SK-N-SH (cell line): ENCODE measurements around the gene FMNL2. TPM values are rescaled to one million over a fixed set of nuclear protein-coding genes. Genes with fewer than 3 reads are reported as not detected.

Source experiments
- CTCF ChIA-PET: fragments of 300-600, 350-600 bp; formaldehyde crosslinking; extraction: SDS; loops from one replicate; lab custom pipeline; 2021; lab: Yijun Ruan, JAX
- POLR2A ChIA-PET: fragments of 350-600 bp; sonication (Branson Sonifier 250); formaldehyde crosslinking; extraction: SDS; loops from one replicate; lab custom pipeline; 2020; ENCODE audit warnings: antibody characterized with exemption, inconsistent platforms; lab: Yijun Ruan, JAX
- DNase-seq: peaks from one replicate; pipeline ENCODE4 v3.0.0; 2012
- H2AFZ ChIP-seq: fragments of 200-600 bp; sonication (generic); 2 replicates; pipeline ENCODE4 v1.8.1; 2016; ENCODE audit warnings: antibody characterized with exemption, mild to moderate bottlenecking, low read depth
- H3F3A ChIP-seq: fragments of 200-600 bp; sonication (generic); replicated peaks from 2 replicates; pipeline ENCODE3; 2016; ENCODE audit warnings: antibody characterized with exemption, mild to moderate bottlenecking; ENCODE audit not compliant: insufficient read depth
- H3K27ac ChIP-seq, 2 experiments: fragments of 200-500 bp in 1 of 2; fragments of 200-600 bp in 1 of 2; sonication (Bioruptor generic) in 1 of 2; sonication (generic), shearing (Covaris generic) in 1 of 2; 2 replicates each; pipeline versions ENCODE4 v1.5.1 to v1.6.1; 2014 to 2016; ENCODE audit warnings: low read depth in 2 of 2, inconsistent platforms in 1 of 2, low read length in 1 of 2, mild to moderate bottlenecking in 1 of 2, mixed read lengths in 1 of 2
- H3K27me3 ChIP-seq: fragments of 200-600 bp; sonication (generic), shearing (Covaris generic); 2 replicates; pipeline ENCODE4 v1.6.1; 2016; ENCODE audit warnings: mixed run types; ENCODE audit not compliant: insufficient read depth
- H3K36me3 ChIP-seq, 2 experiments: fragments of 200-500 bp in 1 of 2; fragments of 200-600 bp in 1 of 2; sonication (Bioruptor generic) in 1 of 2; sonication (generic) in 1 of 2; replicated peaks in 1 of 2; 2 replicates each; pipeline versions ENCODE3 to v1.5.1; 2014 to 2016; ENCODE audit warnings: low read length in 1 of 2, mild to moderate bottlenecking in 1 of 2; ENCODE audit not compliant: insufficient read depth in 2 of 2, control insufficient read depth in 1 of 2
- H3K4me1 ChIP-seq, 2 experiments: fragments of 200-500 bp in 1 of 2; fragments of 200-600 bp in 1 of 2; sonication (Bioruptor generic) in 1 of 2; sonication (generic), shearing (Covaris generic) in 1 of 2; 2 replicates each; pipeline versions ENCODE4 v1.5.1 to v1.6.1; 2014 to 2016; ENCODE audit warnings: low read depth in 1 of 2, low read length in 1 of 2, mixed run types in 1 of 2; ENCODE audit not compliant: insufficient read depth in 2 of 2, control insufficient read depth in 1 of 2
- H3K4me2 ChIP-seq: fragments of 200-600 bp; sonication (generic), shearing (Covaris generic); 2 replicates; pipeline ENCODE4 v1.6.1; 2017; ENCODE audit warnings: mixed run types
- H3K4me3 ChIP-seq, 2 experiments: fragments of 200-500 bp in 1 of 2; fragments of 200-600 bp in 1 of 2; sonication (Bioruptor generic) in 1 of 2; sonication (generic), shearing (Covaris generic) in 1 of 2; 2 replicates each; pipeline versions ENCODE4 v1.5.1 to v1.8.1; 2014 to 2016; ENCODE audit warnings: low read depth in 2 of 2, inconsistent platforms in 1 of 2, low read length in 1 of 2, mild to moderate bottlenecking in 1 of 2, mixed read lengths in 1 of 2, moderate library complexity in 1 of 2
- H3K79me2 ChIP-seq: fragments of 200-600 bp; sonication (generic); 2 replicates; pipeline ENCODE4 v1.8.1; 2017; ENCODE audit warnings: mild to moderate bottlenecking; ENCODE audit not compliant: insufficient read depth
- H3K9ac ChIP-seq: fragments of 200-600 bp; sonication (generic); 2 replicates; pipeline ENCODE4 v1.6.1; 2017; ENCODE audit warnings: mixed run types
- H3K9me2 ChIP-seq: fragments of 200-600 bp; sonication (generic); 2 replicates; pipeline ENCODE4 v1.6.1; 2017; ENCODE audit warnings: mixed run types
- H3K9me3 ChIP-seq: fragments of 200-600 bp; sonication (generic); 2 replicates; pipeline ENCODE4 v1.6.1; 2017; ENCODE audit warnings: mixed run types, mild to moderate bottlenecking, moderate library complexity
- H4K20me1 ChIP-seq: fragments of 200-600 bp; sonication (generic); 2 replicates; pipeline ENCODE4 v1.6.1; 2017; ENCODE audit warnings: mild to moderate bottlenecking, mixed run types; ENCODE audit not compliant: insufficient read depth
- EP300 ChIP-seq, 2 experiments: IDR thresholded peaks; 2 replicates each; pipeline versions ENCODE4 v1.4.0 to v1.6.1; 2012; ENCODE audit warnings: borderline replicate concordance in 1 of 2, low read depth in 1 of 2, low read length in 1 of 2
- FOXJ3 ChIP-seq: sonication (generic); formaldehyde crosslinking; IDR thresholded peaks from 2 replicates; pipeline ENCODE4 v1.5.1; 2020; ENCODE audit warnings: mild to moderate bottlenecking, missing genetic modification reagents
- FOXM1 ChIP-seq: IDR thresholded peaks from 2 replicates; pipeline ENCODE4 v1.4.0; 2012; ENCODE audit warnings: low read depth, mild to moderate bottlenecking
- GATA2 ChIP-seq: sonication (generic); formaldehyde crosslinking; IDR thresholded peaks from 2 replicates; pipeline ENCODE4 v1.5.0; 2020; ENCODE audit warnings: mild to moderate bottlenecking, missing genetic modification reagents
- MEF2A ChIP-seq: IDR thresholded peaks from 2 replicates; pipeline ENCODE4 v1.4.0; 2012; ENCODE audit warnings: low read depth, borderline replicate concordance
- MXI1 ChIP-seq: IDR thresholded peaks from 2 replicates; pipeline ENCODE4 v1.6.1; 2012; ENCODE audit warnings: mild to moderate bottlenecking, low read depth, low read length, improper control_type of control experiment
- NRF1 ChIP-seq: IDR thresholded peaks from 2 replicates; pipeline ENCODE4 v1.6.1; 2012; ENCODE audit warnings: low read depth, mild to moderate bottlenecking, low read length
- PBX3 ChIP-seq: IDR thresholded peaks from 2 replicates; pipeline ENCODE4; 2012
- RFX5 ChIP-seq: IDR thresholded peaks from 2 replicates; pipeline ENCODE4 v1.6.1; 2012; ENCODE audit warnings: mild to moderate bottlenecking, improper control_type of control experiment, low read length
- RXRA ChIP-seq: IDR thresholded peaks from 2 replicates; pipeline ENCODE4 v1.4.0; 2012; ENCODE audit warnings: low read depth, mild to moderate bottlenecking, borderline replicate concordance
- TAF1 ChIP-seq: IDR thresholded peaks from 2 replicates; pipeline ENCODE4 v1.6.1; 2012; ENCODE audit warnings: low read depth, mild to moderate bottlenecking, low read length, moderate library complexity, borderline replicate concordance
- USF1 ChIP-seq: IDR thresholded peaks from 2 replicates; pipeline ENCODE4 v1.4.0; 2012; ENCODE audit warnings: low read depth, borderline replicate concordance
- WGBS: methylation state at CpG from one replicate; pipeline ENCODE4 v1.1.6; 2017; ENCODE audit warnings: low lambda C conversion rate; 5-methylcytosine and 5-hydroxymethylcytosine counted together
- polyA plus RNA-seq, 3 experiments: library from polyadenylated mRNA; depleted of rRNA; stranded (reverse); fragments of >200 nt; gene quantifications; 2 replicates each; pipeline ENCODE4 v1.2.3, GENCODE V29; 2012
- TF ChIP-seq, protein P1 (sequence below): IDR thresholded peaks from 2 replicates; pipeline ENCODE4 v1.6.1; 2012; ENCODE audit warnings: mild to moderate bottlenecking, low read depth, low read length, moderate library complexity

FMNL2 gene
- polyA plus RNA-seq, 1 of the 3 experiments (the other 2 are of a cell fraction) = 14.5 TPM

GRCh38 chr2:152580714-152581113 is 245.7 kb downstream of the FMNL2 start (continued):
- TF ChIP-seq FOXJ3 (no peak), RFX5 (no peak), MEF2A (no peak), TAF1 (no peak)

- Histone ChIP-seq H3K79me2 (no peaks in the 10 kb centered on the region), H3K4me3 (no peak overlapping the region), H2AFZ (no peak overlapping the region), H3K27ac (no peak overlapping the region), H3K36me3 (peaks cover 8 to 9% of the 10 kb centered on the region in 2 experiments), H4K20me1 (no peaks in the 10 kb centered on the region), H3K4me2 (no peak overlapping the region), H3K9ac (no peak overlapping the region), H3K27me3 (no peaks in the 10 kb centered on the region), H3K9me2 (no peaks in the 10 kb centered on the region), H3F3A (peaks cover 22% of the 10 kb centered on the region), H3K9me3 (no peaks in the 10 kb centered on the region), H3K4me1 (peaks cover 8 to 37% of the 10 kb centered on the region in 2 experiments)
- no peak for TF ChIP-seq GATA2 (CRISPR knock-in tag)
- TF ChIP-seq RXRA = no peak
- no peak for TF ChIP-seq USF1
- no peak for TF ChIP-seq MXI1
- TF ChIP-seq EP300 (IDR thresholded peaks at IDR 0.05; ENCODE audit: borderline replicate concordance in 1 of 2, low read depth in 1 of 2, low read length in 1 of 2) = no peak
- no peak for TF ChIP-seq MEF2A
- TF ChIP-seq FOXM1 = no peak
- no peak for TF ChIP-seq NRF1
- TF ChIP-seq FOXJ3 = no peak
- TF ChIP-seq, protein P1, sequence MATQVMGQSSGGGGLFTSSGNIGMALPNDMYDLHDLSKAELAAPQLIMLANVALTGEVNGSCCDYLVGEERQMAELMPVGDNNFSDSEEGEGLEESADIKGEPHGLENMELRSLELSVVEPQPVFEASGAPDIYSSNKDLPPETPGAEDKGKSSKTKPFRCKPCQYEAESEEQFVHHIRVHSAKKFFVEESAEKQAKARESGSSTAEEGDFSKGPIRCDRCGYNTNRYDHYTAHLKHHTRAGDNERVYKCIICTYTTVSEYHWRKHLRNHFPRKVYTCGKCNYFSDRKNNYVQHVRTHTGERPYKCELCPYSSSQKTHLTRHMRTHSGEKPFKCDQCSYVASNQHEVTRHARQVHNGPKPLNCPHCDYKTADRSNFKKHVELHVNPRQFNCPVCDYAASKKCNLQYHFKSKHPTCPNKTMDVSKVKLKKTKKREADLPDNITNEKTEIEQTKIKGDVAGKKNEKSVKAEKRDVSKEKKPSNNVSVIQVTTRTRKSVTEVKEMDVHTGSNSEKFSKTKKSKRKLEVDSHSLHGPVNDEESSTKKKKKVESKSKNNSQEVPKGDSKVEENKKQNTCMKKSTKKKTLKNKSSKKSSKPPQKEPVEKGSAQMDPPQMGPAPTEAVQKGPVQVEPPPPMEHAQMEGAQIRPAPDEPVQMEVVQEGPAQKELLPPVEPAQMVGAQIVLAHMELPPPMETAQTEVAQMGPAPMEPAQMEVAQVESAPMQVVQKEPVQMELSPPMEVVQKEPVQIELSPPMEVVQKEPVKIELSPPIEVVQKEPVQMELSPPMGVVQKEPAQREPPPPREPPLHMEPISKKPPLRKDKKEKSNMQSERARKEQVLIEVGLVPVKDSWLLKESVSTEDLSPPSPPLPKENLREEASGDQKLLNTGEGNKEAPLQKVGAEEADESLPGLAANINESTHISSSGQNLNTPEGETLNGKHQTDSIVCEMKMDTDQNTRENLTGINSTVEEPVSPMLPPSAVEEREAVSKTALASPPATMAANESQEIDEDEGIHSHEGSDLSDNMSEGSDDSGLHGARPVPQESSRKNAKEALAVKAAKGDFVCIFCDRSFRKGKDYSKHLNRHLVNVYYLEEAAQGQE = no peak
- TF ChIP-seq PBX3 = no peak
- CTCF ChIA-PET = interaction anchor here (0.6 kb wide), 1 partner anchor 35 kb away, joined by 3 read pairs; no protein-coding TSS in a partner anchor
- DNase-seq = no peak
- POLR2A ChIA-PET = no interaction called here
- WGBS = 92% methylated on average over 11 of the region's 11 CpGs
Measured at GRCh38 chr2:152581360-152581759, 246.4 kb downstream of the FMNL2 start.
